ENCODE measurements around the gene MOB3A.
"Not testable (repeated sequence)": the region's sequence is repeated elsewhere in the genome, so short reads cannot be mapped to it uniquely, and the experiment has no call there.

MOB3A gene

GRCh38 chr19:2042485-2043250 is 53.5 kb downstream of the MOB3A start:
- no peak for DNase-seq

GRCh38 chr19:2041683-2042484 is 54.2 kb downstream of the MOB3A start:
- peak; percentile 99 for DNase-seq

GRCh38 chr19:2041433-2041682 is 54.8 kb downstream of the MOB3A start:
- no peak for DNase-seq

GRCh38 chr19:2040647-2041432 is 55.3 kb downstream of the MOB3A start:
- no peak for DNase-seq

GRCh38 chr19:2039959-2040646 is 56.0 kb downstream of the MOB3A start:
- no peak for DNase-seq

GRCh38 chr19:2039089-2039958 is 56.8 kb downstream of the MOB3A start:
- no peak for DNase-seq

GRCh38 chr19:2038284-2039088 is 57.6 kb downstream of the MOB3A start:
- DNase-seq: no peak

GRCh38 chr19:2037651-2038255 is 58.4 kb downstream of the MOB3A start:
- no peak for DNase-seq

GRCh38 chr19:2036424-2036823 is 59.7 kb downstream of the MOB3A start:
- DNase-seq: no peak

- DNase-seq: no peak
These were observed 60.5 kb downstream of the MOB3A start for GRCh38 chr19:2035590-2035991.

GRCh38 chr19:2034729-2035589 is 61.2 kb downstream of the MOB3A start:
- DNase-seq: peak; percentile 53 to 54

GRCh38 chr19:2034253-2034652 is 61.9 kb downstream of the MOB3A start:
- DNase-seq: not testable (repeated sequence)

GRCh38 chr19:2033825-2034159 is 62.3 kb downstream of the MOB3A start:
- DNase-seq: no peak

GRCh38 chr19:2033115-2033824 is 62.9 kb downstream of the MOB3A start:
- DNase-seq: no peak

GRCh38 chr19:2032296-2032941 is 63.7 kb downstream of the MOB3A start:
- peak in 1 of 2 donors; percentile 46 for DNase-seq

GRCh38 chr19:2027361-2027760 is 68.8 kb downstream of the MOB3A start:
- no peak for DNase-seq

GRCh38 chr19:2026770-2027169 is 69.4 kb downstream of the MOB3A start:
- DNase-seq: no peak

GRCh38 chr19:2022289-2022688 is 73.8 kb downstream of the MOB3A start:
- DNase-seq: no peak

Data from activated CD4-positive, alpha-beta T cell treated with anti-CD3 and anti-CD28 coated beads for 4 hours (primary cell).